K562 (cell line): ENCODE data around the gene RNASET2. TPM values are rescaled to one million over a fixed set of nuclear protein-coding genes. Genes with fewer than 3 reads are reported as not detected.
A peak's percentile ranks its signal among the peaks of the same experiment; 100 is the strongest.

ENCODE experiments used
- AFF1 ChIP-seq, 2 experiments: fragments of 450-650 bp; IDR thresholded peaks; 2 replicates each; pipeline ENCODE4 v1.6.1; 2018; ENCODE audit warnings: mild to moderate bottlenecking in 2 of 2, low read depth in 1 of 2; ENCODE audit not compliant: partially characterized antibody in 2 of 2
- ARID1B ChIP-seq: fragments of 450-650 bp; IDR thresholded peaks from 2 replicates; pipeline ENCODE4 v1.6.1; 2016; ENCODE audit warnings: antibody characterized with exemption, mild to moderate bottlenecking, inconsistent platforms
- CREBBP ChIP-seq: IDR thresholded peaks from one replicate; pipeline ENCODE4 v1.6.1; 2012; ENCODE audit warnings: low read depth, mild to moderate bottlenecking, control low read depth, inconsistent platforms, low read length
- E4F1 ChIP-seq: fragments of 250-450 bp; sonication (Bioruptor Pico); IDR thresholded peaks from 2 replicates; pipeline ENCODE4 v1.5.0; 2021; ENCODE audit warnings: mild to moderate bottlenecking, borderline replicate concordance
- GATAD2B ChIP-seq: fragments of 450-650 bp; IDR thresholded peaks from 2 replicates; pipeline ENCODE4 v1.6.1; 2017; ENCODE audit warnings: mild to moderate bottlenecking, borderline replicate concordance
- HCFC1 ChIP-seq: IDR thresholded peaks from 2 replicates; pipeline ENCODE4 v1.6.1; 2012; ENCODE audit warnings: low read depth, low read length, improper control_type of control experiment
- LCOR ChIP-seq: sonication (generic); formaldehyde crosslinking; IDR thresholded peaks from 2 replicates; pipeline ENCODE4 v1.8.0; 2022; ENCODE audit warnings: mild to moderate bottlenecking, missing genetic modification reagents
- NFIC ChIP-seq: fragments of 450-650 bp; IDR thresholded peaks from 2 replicates; pipeline ENCODE4 v1.6.1; 2017; ENCODE audit warnings: mild to moderate bottlenecking, inconsistent platforms
- PCBP1 ChIP-seq: fragments of 200-400 bp; formaldehyde crosslinking; IDR thresholded peaks from 2 replicates; pipeline ENCODE4 v1.6.1; 2018; ENCODE audit warnings: mild to moderate bottlenecking, low read depth, low read length; ENCODE audit not compliant: poor library complexity, severe bottlenecking
- POLR2H ChIP-seq: IDR thresholded peaks from 2 replicates; pipeline ENCODE4 v1.6.1; 2016; ENCODE audit warnings: missing genetic modification characterization, low read depth, mild to moderate bottlenecking, control low read depth, missing compliant biosample characterization, moderate library complexity
- PYGO2 ChIP-seq: fragments of 450-650 bp; IDR thresholded peaks from 2 replicates; pipeline ENCODE4 v1.6.1; 2016; ENCODE audit warnings: mild to moderate bottlenecking, missing genetic modification characterization, moderate library complexity, missing compliant biosample characterization
- RBFOX2 ChIP-seq: fragments of 200-400 bp; formaldehyde crosslinking; IDR thresholded peaks from 2 replicates; pipeline ENCODE4 v1.6.1; 2017; ENCODE audit warnings: low read depth, mild to moderate bottlenecking, low read length, moderate library complexity
- RCOR1 ChIP-seq, 2 experiments: IDR thresholded peaks; 2 replicates each; pipeline ENCODE4 v1.6.1; 2012; ENCODE audit warnings: low read depth in 2 of 2, low read length in 2 of 2, borderline replicate concordance in 1 of 2, improper control_type of control experiment in 1 of 2
- RFX1 ChIP-seq: fragments of 450-650 bp; IDR thresholded peaks from 2 replicates; pipeline ENCODE4 v1.6.1; 2016; ENCODE audit warnings: mild to moderate bottlenecking, moderate library complexity
- RUNX1 ChIP-seq: sonication (generic); IDR thresholded peaks from 2 replicates; pipeline ENCODE4 v1.6.1; 2016; ENCODE audit warnings: antibody characterized with exemption, low read depth
- TAF9B ChIP-seq: fragments of 450-650 bp; IDR thresholded peaks from 2 replicates; pipeline ENCODE4 v1.6.1; 2018; ENCODE audit warnings: mild to moderate bottlenecking; ENCODE audit not compliant: partially characterized antibody
- TRIM28 ChIP-seq: fragments of 450-650 bp; IDR thresholded peaks from 2 replicates; pipeline ENCODE4 v1.6.1; 2017
- U2AF1 ChIP-seq: fragments of 200-400 bp; formaldehyde crosslinking; optimal IDR thresholded peaks from 2 replicates; pipeline ENCODE3; 2017; ENCODE audit warnings: mild to moderate bottlenecking, low read depth, low read length, moderate library complexity
- ZBED1 ChIP-seq: IDR thresholded peaks from 2 replicates; pipeline ENCODE4 v1.6.1; 2014
- ZNF232 ChIP-seq: sonication (generic); formaldehyde crosslinking; IDR thresholded peaks from 2 replicates; pipeline ENCODE4 v1.8.0; 2022; ENCODE audit warnings: mild to moderate bottlenecking, missing genetic modification reagents
- ZNF766 ChIP-seq: fragments of 200-800 bp; sonication (Bioruptor generic); conservative IDR thresholded peaks from 2 replicates; pipeline ENCODE4 v1.6.1; 2016; ENCODE audit warnings: missing genetic modification characterization, missing compliant biosample characterization
- polyA plus RNA-seq, 8 experiments: library from polyadenylated mRNA; depleted of rRNA in 4 of 8; stranded (reverse) in 5 of 8; unstranded in 3 of 8; fragments of >200 nt; fragmentation: Nextera tagmentation in 2 of 8; fragmentation: Illumina TruSeq in 1 of 8; extraction: Ambion mirVana in 2 of 8; extraction: Trizol in 1 of 8; gene quantifications; 2 replicates each; pipeline versions ENCODE4 v1.2.1 to v1.2.3, GENCODE V29; 2011 to 2014; ENCODE audit warnings: inconsistent platforms in 1 of 8, missing spikeins in 1 of 8
- total RNA-seq, 7 experiments: library from RNA; depleted of rRNA in 6 of 7; stranded (reverse); fragments of >200 nt in 6 of 7; fragmentation: Illumina TruSeq in 2 of 7; extraction: Trizol in 2 of 7; gene quantifications; 2 replicates each; pipeline versions ENCODE4 v1.2.1 to v1.2.3, GENCODE V29; 2011 to 2021; ENCODE audit warnings: low replicate concordance in 1 of 7

RNASET2 gene
- total and polyA plus RNA-seq, 9 of the 15 experiments (the other 6 are each of a cell fraction or from before 2014, with no cell fraction given): 7.4 to 141 (median 91.3) TPM

- peak in 1 of 2 experiments; percentile 12 for TF ChIP-seq AFF1 (IDR thresholded peaks at IDR 0.05; ENCODE audit: low read depth in 1 of 2, partially characterized antibody in 2 of 2)
- no peak for TF ChIP-seq CREBBP
- peak; percentile 74; the same call in 1 of the 2 replicates for TF ChIP-seq LCOR (CRISPR knock-in tag)
- no peak for TF ChIP-seq PCBP1
- no peak for TF ChIP-seq ZNF232 (CRISPR knock-in tag)
- TF ChIP-seq RFX1: no peak
- no peak for TF ChIP-seq ZBED1
- TF ChIP-seq ARID1B: peak; percentile 95
- no peak for TF ChIP-seq POLR2H (tag)
- TF ChIP-seq ZNF766 (CRISPR knock-in tag): peak; percentile 81
- TF ChIP-seq U2AF1: no peak
- no peak for TF ChIP-seq HCFC1
- peak; percentile 68 for TF ChIP-seq NFIC
- TF ChIP-seq E4F1 (CRISPR knock-in tag): no peak
- 0 out of 2 replicates have a peak, but pooled peaks have one; percentile 16 for TF ChIP-seq GATAD2B
- TF ChIP-seq RBFOX2: no peak
- 0 out of 2 replicates have a peak, but pooled peaks have one; percentile 67 for TF ChIP-seq RUNX1
- no peak for TF ChIP-seq TAF9B
- 0 out of 2 replicates have a peak, but pooled peaks have one; percentile 30 for TF ChIP-seq TRIM28
- peak; percentile 98 to 100 for TF ChIP-seq RCOR1 (IDR thresholded peaks at IDR 0.05; ENCODE audit: borderline replicate concordance in 1 of 2, low read depth in 2 of 2, low read length in 2 of 2)
- peak; percentile 51; the same call in 1 of the 2 replicates for TF ChIP-seq PYGO2 (tag)
Observed at GRCh38 chr6:166942393-166943168, 13.8 kb downstream of the RNASET2 start (continued).
